ENCODE results near the gene AKR7A3.
"Not testable (repeated sequence)": the region's sequence is repeated elsewhere in the genome, so short reads cannot be mapped to it uniquely, and the experiment has no call there.

GRCh38 chr1:19285807-19286206 lies 2.8 kb downstream of the AKR7A3 start:
- TF ChIP-seq, protein P1, sequence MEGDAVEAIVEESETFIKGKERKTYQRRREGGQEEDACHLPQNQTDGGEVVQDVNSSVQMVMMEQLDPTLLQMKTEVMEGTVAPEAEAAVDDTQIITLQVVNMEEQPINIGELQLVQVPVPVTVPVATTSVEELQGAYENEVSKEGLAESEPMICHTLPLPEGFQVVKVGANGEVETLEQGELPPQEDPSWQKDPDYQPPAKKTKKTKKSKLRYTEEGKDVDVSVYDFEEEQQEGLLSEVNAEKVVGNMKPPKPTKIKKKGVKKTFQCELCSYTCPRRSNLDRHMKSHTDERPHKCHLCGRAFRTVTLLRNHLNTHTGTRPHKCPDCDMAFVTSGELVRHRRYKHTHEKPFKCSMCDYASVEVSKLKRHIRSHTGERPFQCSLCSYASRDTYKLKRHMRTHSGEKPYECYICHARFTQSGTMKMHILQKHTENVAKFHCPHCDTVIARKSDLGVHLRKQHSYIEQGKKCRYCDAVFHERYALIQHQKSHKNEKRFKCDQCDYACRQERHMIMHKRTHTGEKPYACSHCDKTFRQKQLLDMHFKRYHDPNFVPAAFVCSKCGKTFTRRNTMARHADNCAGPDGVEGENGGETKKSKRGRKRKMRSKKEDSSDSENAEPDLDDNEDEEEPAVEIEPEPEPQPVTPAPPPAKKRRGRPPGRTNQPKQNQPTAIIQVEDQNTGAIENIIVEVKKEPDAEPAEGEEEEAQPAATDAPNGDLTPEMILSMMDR (IDR thresholded peaks at IDR 0.05): not testable (repeated sequence)
- TF ChIP-seq POLR2A, POLR2AphosphoS5, EP300 (IDR thresholded peaks at IDR 0.05): not testable (repeated sequence)
